K562 (cell line): Measurements from ENCODE around the gene MYBPH. TPM values are rescaled to one million over a fixed set of nuclear protein-coding genes. Genes with fewer than 3 reads are reported as not detected.

Experiments used
- ATAC-seq: fragments of 200-7000 bp; cut with Tn5 transposase; 3 replicates; pipeline ENCODE4 v1.9.1; 2020; ENCODE audit warnings: moderate library complexity
- BruUV-seq: library from RNA; stranded (reverse); fragments of 400-500 nt; replicated peaks from 2 replicates; lab custom pipeline; 2021; lab: Mats Ljungman, UMichigan
- CTCF ChIA-PET: fragments of 300-600 bp; formaldehyde crosslinking; extraction: SDS; loops from one replicate; lab custom pipeline; 2021; ENCODE audit warnings: low intra/inter-chr PET ratio; lab: Yijun Ruan, JAX
- POLR2A ChIA-PET: fragments of 300-600, 350-650 bp; sonication (Branson Sonifier 250); formaldehyde crosslinking; extraction: SDS; loops from one replicate; lab custom pipeline; 2021; ENCODE audit warnings: antibody characterized with exemption, inconsistent platforms; lab: Yijun Ruan, JAX
- DNase-seq, 4 experiments: peaks; one replicate each; pipeline versions ENCODE4 v3.0.0 to v3.0.0-alpha.2; 2011 to 2018; ENCODE audit warnings: low spot score in 3 of 4, mixed read lengths in 3 of 4; ENCODE audit errors: extremely low read depth in 1 of 4
- FAIRE-seq: peaks from 2 replicates; lab custom pipeline; 2011; peaks lifted over from hg19 to GRCh38; lab: Jason Lieb, UNC
- H2AFZ ChIP-seq: 2 replicates; pipeline ENCODE4 v1.6.0; 2011; ENCODE audit warnings: low read depth, low read length, control low read depth, inconsistent platforms
- H3K27ac ChIP-seq: fragments of 200-600 bp; 3 replicates; pipeline ENCODE4 v1.8.0; 2011; ENCODE audit warnings: low read depth, mild to moderate bottlenecking, control low read depth, inconsistent platforms, low read length, moderate library complexity, mixed read lengths; ENCODE audit errors: extremely low read depth
- H3K27me3 ChIP-seq, 2 experiments: fragments of 300-600 bp in 1 of 2; 2 replicates in 1 of 2; 3 replicates in 1 of 2; pipeline versions ENCODE4 v1.6.0 to v1.8.0; 2011; ENCODE audit warnings: inconsistent platforms in 2 of 2, low read length in 2 of 2, mild to moderate bottlenecking in 1 of 2, mixed read lengths in 1 of 2, moderate library complexity in 1 of 2; ENCODE audit not compliant: control insufficient read depth in 2 of 2, insufficient read depth in 2 of 2
- H3K36me3 ChIP-seq: fragments of 300-600 bp; 3 replicates; pipeline ENCODE4 v1.8.0; 2011; ENCODE audit warnings: mild to moderate bottlenecking, low read length, inconsistent platforms; ENCODE audit not compliant: control insufficient read depth, insufficient read depth
- H3K4me1 ChIP-seq, 2 experiments: fragments of 200-600 bp in 1 of 2; replicated peaks in 1 of 2; 2 replicates in 1 of 2; 3 replicates in 1 of 2; pipeline versions ENCODE4 v1.5.1 to v1.8.0; 2011; ENCODE audit warnings: inconsistent platforms in 2 of 2, low read length in 2 of 2, mild to moderate bottlenecking in 1 of 2, mixed read lengths in 1 of 2, moderate library complexity in 1 of 2; ENCODE audit not compliant: control insufficient read depth in 2 of 2, insufficient read depth in 2 of 2
- H3K4me2 ChIP-seq: 2 replicates; pipeline ENCODE4 v1.6.1; 2011; ENCODE audit warnings: low read length, control low read depth, inconsistent platforms, mixed read lengths; ENCODE audit not compliant: insufficient read depth
- H3K4me3 ChIP-seq: fragments of 200-600 bp; sonication (generic), shearing (Covaris generic); 2 replicates; pipeline ENCODE4 v1.5.1; 2016; ENCODE audit warnings: control low read depth, inconsistent platforms
- H3K79me2 ChIP-seq: fragments of 200-600 bp; 3 replicates; pipeline ENCODE4 v1.8.0; 2011; ENCODE audit warnings: low read length, inconsistent platforms; ENCODE audit not compliant: control insufficient read depth, insufficient read depth
- H3K9ac ChIP-seq, 2 experiments: 2 replicates each; pipeline versions ENCODE4 v1.6.0 to v1.6.1; 2011; ENCODE audit warnings: low read depth in 2 of 2, low read length in 2 of 2, control low read depth in 1 of 2, inconsistent platforms in 1 of 2, mild to moderate bottlenecking in 1 of 2, mixed read lengths in 1 of 2; ENCODE audit not compliant: insufficient read depth in 1 of 2
- H3K9me1 ChIP-seq: one replicate; pipeline ENCODE4 v1.6.0; 2011; ENCODE audit warnings: inconsistent platforms, mild to moderate bottlenecking, low read length, moderate library complexity; ENCODE audit not compliant: control insufficient read depth, insufficient read depth
- H3K9me3 ChIP-seq: replicated peaks from 2 replicates; pipeline ENCODE4 v1.5.1; 2011; ENCODE audit warnings: low read depth, low read length, inconsistent platforms; ENCODE audit not compliant: control insufficient read depth, insufficient read depth
- H4K20me1 ChIP-seq: replicated peaks from 2 replicates; pipeline ENCODE4 v1.6.1; 2011; ENCODE audit warnings: low read length, inconsistent platforms, mixed read lengths; ENCODE audit not compliant: control insufficient read depth, insufficient read depth
- ATF7 ChIP-seq: fragments of 450-650 bp; IDR thresholded peaks from 2 replicates; pipeline ENCODE4 v1.7.1; 2014; ENCODE audit warnings: mild to moderate bottlenecking, moderate library complexity
- CBFA2T2 ChIP-seq: fragments of 450-650 bp; conservative IDR thresholded peaks from 2 replicates; pipeline ENCODE4 v1.6.1; 2017; ENCODE audit warnings: mild to moderate bottlenecking
- DACH1 ChIP-seq: fragments of 450-650 bp; IDR thresholded peaks from 2 replicates; pipeline ENCODE4 v1.6.1; 2018; ENCODE audit not compliant: partially characterized antibody
- FOXA3 ChIP-seq, 2 experiments: fragments of 450-650 bp in 1 of 2; sonication (generic) in 1 of 2; formaldehyde crosslinking; IDR thresholded peaks in 1 of 2; conservative IDR thresholded peaks in 1 of 2; 2 replicates each; pipeline versions ENCODE4 v1.4.0 to v1.8.0; 2020 to 2022; ENCODE audit warnings: mild to moderate bottlenecking in 2 of 2, missing genetic modification reagents in 1 of 2
- HES1 ChIP-seq: fragments of 450-650 bp; IDR thresholded peaks from 2 replicates; pipeline ENCODE4 v1.6.1; 2016; ENCODE audit warnings: low read depth, mild to moderate bottlenecking, moderate library complexity
- MAFG ChIP-seq: fragments of 450-650 bp; conservative IDR thresholded peaks from 2 replicates; pipeline ENCODE4 v1.6.1; 2016; ENCODE audit warnings: missing genetic modification characterization, missing compliant biosample characterization
- MEF2D ChIP-seq: conservative IDR thresholded peaks from 2 replicates; pipeline ENCODE4 v1.6.1; 2016; ENCODE audit warnings: low read depth, missing genetic modification characterization, missing compliant biosample characterization
- MTF1 ChIP-seq: fragments of 250-450 bp; sonication (Bioruptor Pico); IDR thresholded peaks from 2 replicates; pipeline ENCODE4 v1.9.0; 2021; ENCODE audit warnings: moderate library complexity, mild to moderate bottlenecking, inconsistent platforms, borderline replicate concordance
- NONO ChIP-seq, 2 experiments: fragments of 200-400 bp in 1 of 2; fragments of 450-650 bp in 1 of 2; formaldehyde crosslinking in 1 of 2; IDR thresholded peaks; 2 replicates each; pipeline ENCODE4 v1.6.1; 2017; ENCODE audit warnings: low read depth in 2 of 2, mild to moderate bottlenecking in 2 of 2, moderate library complexity in 2 of 2, low read length in 1 of 2
- NR0B1 ChIP-seq: fragments of 450-650 bp; IDR thresholded peaks from one replicate; pipeline ENCODE4 v1.6.1; 2018; ENCODE audit warnings: mild to moderate bottlenecking, moderate library complexity; ENCODE audit not compliant: partially characterized antibody
- POLR2A ChIP-seq: fragments of 450-650 bp; conservative IDR thresholded peaks from 2 replicates; pipeline ENCODE4 v1.6.1; 2016
- POLR2AphosphoS5 ChIP-seq: IDR thresholded peaks from 2 replicates; pipeline ENCODE4 v1.6.1; 2011; ENCODE audit warnings: mild to moderate bottlenecking, low read depth, low read length, moderate library complexity; ENCODE audit not compliant: control insufficient read depth, insufficient read depth
- RAD21 ChIP-seq, 2 experiments: fragments of 250-450 bp in 1 of 2; fragments of 450-650 bp in 1 of 2; sonication (Bioruptor Pico) in 1 of 2; formaldehyde crosslinking in 1 of 2; IDR thresholded peaks in 1 of 2; conservative IDR thresholded peaks in 1 of 2; 2 replicates each; pipeline versions ENCODE4 v1.4.0 to v1.8.0; 2020 to 2022; ENCODE audit warnings: mild to moderate bottlenecking in 2 of 2, moderate library complexity in 1 of 2
- RBM17 ChIP-seq: fragments of 200-400 bp; formaldehyde crosslinking; IDR thresholded peaks from 2 replicates; pipeline ENCODE4 v1.6.1; 2017; ENCODE audit warnings: low read depth, mild to moderate bottlenecking, low read length, borderline replicate concordance
- SIN3B ChIP-seq: fragments of 450-650 bp; IDR thresholded peaks from 2 replicates; pipeline ENCODE4 v1.6.1; 2017; ENCODE audit warnings: low read depth, mild to moderate bottlenecking, moderate library complexity
- SREBF1 ChIP-seq: fragments of 150-350 bp; IDR thresholded peaks from 2 replicates; pipeline ENCODE4 v1.6.1; 2014; ENCODE audit warnings: antibody characterized with exemption, low read depth, low read length, borderline replicate concordance
- TRIM25 ChIP-seq: fragments of 450-650 bp; IDR thresholded peaks from 2 replicates; pipeline ENCODE4 v1.7.0; 2016; ENCODE audit warnings: borderline replicate concordance
- ZFP1 ChIP-seq: fragments of 450-650 bp; formaldehyde crosslinking; IDR thresholded peaks from 2 replicates; pipeline ENCODE4 v1.4.0; 2020; ENCODE audit warnings: mild to moderate bottlenecking, mixed read lengths
- ZNF586 ChIP-seq: fragments of 450-650 bp; formaldehyde crosslinking; conservative IDR thresholded peaks from 2 replicates; pipeline ENCODE4 v1.4.0; 2020; ENCODE audit warnings: mild to moderate bottlenecking, moderate library complexity
- WGBS: fragments of 100-300 bp; shearing (Covaris generic); methylation state at CpG from one replicate; pipeline ENCODE4 v1.1.6; 2016; ENCODE audit warnings: low coverage, mixed read lengths; ENCODE audit not compliant: insufficient coverage; ENCODE audit errors: missing lambda C conversion rate; 5-methylcytosine and 5-hydroxymethylcytosine counted together
- in situ Hi-C: fragments of 300-500 bp; cut with MboI; formaldehyde crosslinking; loops from 4 replicates; pipeline ENCODE4 v1.15.0; 2018; ENCODE audit warnings: inconsistent platforms, mixed read lengths
- intact Hi-C: fragments of 100-400 bp; cut with micrococcal nuclease; formaldehyde crosslinking; loops from 2 replicates; pipeline ENCODE4 v1.14.2; 2022
- polyA plus RNA-seq, 8 experiments: library from polyadenylated mRNA; depleted of rRNA in 4 of 8; stranded (reverse) in 5 of 8; unstranded in 3 of 8; fragments of >200 nt; fragmentation: Nextera tagmentation in 2 of 8; fragmentation: Illumina TruSeq in 1 of 8; extraction: Ambion mirVana in 2 of 8; extraction: Trizol in 1 of 8; gene quantifications; 2 replicates each; pipeline versions ENCODE4 v1.2.1 to v1.2.3, GENCODE V29; 2011 to 2014; ENCODE audit warnings: inconsistent platforms in 1 of 8, missing spikeins in 1 of 8
- total RNA-seq, 7 experiments: library from RNA; depleted of rRNA in 6 of 7; stranded (reverse); fragments of >200 nt in 6 of 7; fragmentation: Illumina TruSeq in 2 of 7; extraction: Trizol in 2 of 7; gene quantifications; 2 replicates each; pipeline versions ENCODE4 v1.2.1 to v1.2.3, GENCODE V29; 2011 to 2021; ENCODE audit warnings: low replicate concordance in 1 of 7

The MYBPH gene
- total and polyA plus RNA-seq, 9 of the 15 experiments (the other 6 are each of a cell fraction or from before 2014, with no cell fraction given) = 0.13 TPM; not detected in 8

- no peak for FAIRE-seq
- Histone ChIP-seq H3K9me3 (no peaks in the 10 kb centered on the region), H3K4me3 (no peak overlapping the region), H3K27me3 (peaks cover 25 to 60% of the 10 kb centered on the region in 2 experiments), H3K9ac (no peak overlapping the region), H3K79me2 (no peaks in the 10 kb centered on the region), H3K9me1 (no peaks in the 10 kb centered on the region), H4K20me1 (peaks cover 13% of the 10 kb centered on the region), H3K36me3 (no peaks in the 10 kb centered on the region), H2AFZ (no peak overlapping the region)
- no peak for ATAC-seq
- BruUV-seq = no TSS peak
- POLR2A ChIA-PET = interaction anchor here (1.3 kb wide), 1 partner anchor 100 kb away, joined by 4 read pairs; no protein-coding TSS in a partner anchor
- WGBS = 4% methylated on average over 4 of the region's 4 CpGs
- no peak for TF ChIP-seq POLR2A
- no peak for TF ChIP-seq RBM17
- TF ChIP-seq RAD21 (CRISPR knock-in tag; conservative IDR thresholded peaks at IDR 0.05 in 1 of 2, IDR thresholded peaks at IDR 0.05 in 1 of 2) = no peak
- TF ChIP-seq NONO (IDR thresholded peaks at IDR 0.05; ENCODE audit: low read depth in 2 of 2, low read length in 1 of 2) = no peak
- no peak for TF ChIP-seq CBFA2T2
- no peak for TF ChIP-seq MEF2D (tag)
- TF ChIP-seq MTF1 (CRISPR knock-in tag) = no peak
- no peak for TF ChIP-seq SREBF1
- TF ChIP-seq NR0B1 = no peak
- TF ChIP-seq ZFP1 (CRISPR knock-in tag) = no peak
- no peak for TF ChIP-seq TRIM25
- no peak for TF ChIP-seq ATF7
- TF ChIP-seq ZNF586 (CRISPR knock-in tag) = no peak
- no peak for TF ChIP-seq DACH1
- no peak for TF ChIP-seq HES1
- TF ChIP-seq MAFG (tag) = no peak
- no peak for TF ChIP-seq FOXA3 (CRISPR knock-in tag; conservative IDR thresholded peaks at IDR 0.05 in 1 of 2, IDR thresholded peaks at IDR 0.05 in 1 of 2)
- no peak for TF ChIP-seq POLR2AphosphoS5
- no peak for TF ChIP-seq SIN3B
- TF ChIP-seq, all 486 proteins: peak for 0
- Histone ChIP-seq H3K4me1 (no peaks in the 10 kb centered on the region), H3K4me2 (no peak overlapping the region), H3K27ac (no peak overlapping the region)
- no peak for DNase-seq
- in situ Hi-C loops (no loop called here), intact Hi-C loops (no loop called here)
- CTCF ChIA-PET = no interaction called here
These were observed 8.8 kb upstream of the MYBPH start for GRCh38 chr1:203184467-203184866.
